ENCODE data around the gene GAS7. TPM values are rescaled to one million over a fixed set of nuclear protein-coding genes. Genes with fewer than 3 reads are reported as not detected.

GAS7 gene
- total RNA-seq, 2 experiments from 2014 or later: 1.6 to 2.1 TPM

DNA sequence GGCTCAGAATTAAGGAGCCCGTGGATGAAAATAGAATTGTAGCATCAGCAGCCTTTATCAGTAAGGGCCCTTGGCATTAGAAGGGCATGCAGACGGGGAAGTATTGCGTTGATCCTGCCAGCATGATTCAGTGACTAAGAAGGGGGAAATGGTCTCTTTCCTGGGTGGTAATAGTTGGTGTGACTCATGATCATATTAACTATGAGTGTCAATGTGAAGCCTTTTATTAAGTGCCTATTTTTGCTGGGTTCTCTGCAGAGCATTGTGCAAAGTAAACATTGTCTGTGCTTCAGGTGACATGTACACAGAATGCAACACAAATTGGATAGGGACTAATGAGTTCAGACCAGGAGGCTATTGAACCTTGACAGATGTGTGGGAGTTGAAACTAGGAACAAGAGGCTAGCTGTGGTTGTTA is 317.8 kb downstream of the GAS7 start:
- TF ChIP-seq, protein P1, sequence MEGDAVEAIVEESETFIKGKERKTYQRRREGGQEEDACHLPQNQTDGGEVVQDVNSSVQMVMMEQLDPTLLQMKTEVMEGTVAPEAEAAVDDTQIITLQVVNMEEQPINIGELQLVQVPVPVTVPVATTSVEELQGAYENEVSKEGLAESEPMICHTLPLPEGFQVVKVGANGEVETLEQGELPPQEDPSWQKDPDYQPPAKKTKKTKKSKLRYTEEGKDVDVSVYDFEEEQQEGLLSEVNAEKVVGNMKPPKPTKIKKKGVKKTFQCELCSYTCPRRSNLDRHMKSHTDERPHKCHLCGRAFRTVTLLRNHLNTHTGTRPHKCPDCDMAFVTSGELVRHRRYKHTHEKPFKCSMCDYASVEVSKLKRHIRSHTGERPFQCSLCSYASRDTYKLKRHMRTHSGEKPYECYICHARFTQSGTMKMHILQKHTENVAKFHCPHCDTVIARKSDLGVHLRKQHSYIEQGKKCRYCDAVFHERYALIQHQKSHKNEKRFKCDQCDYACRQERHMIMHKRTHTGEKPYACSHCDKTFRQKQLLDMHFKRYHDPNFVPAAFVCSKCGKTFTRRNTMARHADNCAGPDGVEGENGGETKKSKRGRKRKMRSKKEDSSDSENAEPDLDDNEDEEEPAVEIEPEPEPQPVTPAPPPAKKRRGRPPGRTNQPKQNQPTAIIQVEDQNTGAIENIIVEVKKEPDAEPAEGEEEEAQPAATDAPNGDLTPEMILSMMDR (IDR thresholded peaks at IDR 0.05): no peak
- ATAC-seq (no peak), DNase-seq (no peak)
- Mint-ChIP-seq H3K27ac (no peak overlapping the region), H3K36me3 (ENCODE audit: low read depth) (no peaks in the 10 kb centered on the region), H3K4me3 (no peak overlapping the region), H3K9me3 (peaks cover 15% of the 10 kb centered on the region), H3K27me3 (no peaks in the 10 kb centered on the region), H3K4me1 (ENCODE audit: low read depth) (no peaks in the 10 kb centered on the region)
- intact Hi-C loops (cut with micrococcal nuclease): no loop called here
- ChIA-PET POLR2A (no interaction called here), CTCF (no interaction called here)

DNA sequence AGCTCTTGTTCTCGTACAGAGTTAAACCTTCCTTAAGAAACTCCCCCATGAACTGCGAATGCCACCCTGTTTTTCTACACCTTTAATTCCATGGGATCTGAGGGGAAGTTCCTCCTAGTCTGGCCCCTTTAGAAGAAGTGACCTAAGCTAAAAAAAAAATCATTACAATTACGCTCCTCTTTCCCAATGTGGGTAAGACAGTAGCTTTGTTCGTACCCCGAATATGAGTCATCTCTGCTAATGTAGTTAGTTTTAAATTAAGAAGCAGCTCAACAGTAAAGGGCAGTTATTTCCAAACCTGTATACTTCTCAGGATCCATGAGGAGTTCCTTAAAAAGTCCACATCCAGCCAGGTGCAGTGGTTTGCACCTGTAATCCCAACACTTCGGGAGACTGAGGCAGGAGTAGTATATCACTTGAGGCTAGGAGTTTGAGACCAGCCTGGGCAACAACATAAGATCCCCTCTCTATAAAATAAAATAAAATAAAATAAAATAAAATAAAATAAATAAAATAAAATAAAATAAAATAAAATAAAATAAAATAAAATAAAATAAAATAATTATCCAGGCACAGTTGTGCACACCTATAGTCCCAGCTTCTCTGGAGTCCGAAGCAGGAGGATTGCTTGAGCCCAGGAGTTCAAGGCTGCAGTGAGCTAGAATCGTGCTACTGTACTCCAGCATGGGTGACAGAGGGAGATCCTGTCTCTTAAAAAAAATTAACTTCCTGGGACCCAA is 319.4 kb downstream of the GAS7 start:
- intact Hi-C loops (cut with micrococcal nuclease): no loop called here
- no peaks in the 10 kb centered on the region for H3K36me3 Mint-ChIP-seq (ENCODE audit: low read depth)
- TF ChIP-seq, protein P1 (IDR thresholded peaks at IDR 0.05): no peak
- no peaks in the 10 kb centered on the region for H3K27me3 Mint-ChIP-seq
- no peak overlapping the region for H3K4me3 Mint-ChIP-seq
- no peak overlapping the region for H3K27ac Mint-ChIP-seq
- POLR2A ChIA-PET: no interaction called here
- H3K4me1 Mint-ChIP-seq (ENCODE audit: low read depth): no peaks in the 10 kb centered on the region
- peaks cover 15% of the 10 kb centered on the region for H3K9me3 Mint-ChIP-seq
- DNase-seq (no peak), ATAC-seq (no peak)
- CTCF ChIA-PET: interaction anchor here (0.6 to 1.4 kb wide), 2 partner anchors 11 to 150 kb away, joined by 3 read pairs; no protein-coding TSS in a partner anchor

DNA sequence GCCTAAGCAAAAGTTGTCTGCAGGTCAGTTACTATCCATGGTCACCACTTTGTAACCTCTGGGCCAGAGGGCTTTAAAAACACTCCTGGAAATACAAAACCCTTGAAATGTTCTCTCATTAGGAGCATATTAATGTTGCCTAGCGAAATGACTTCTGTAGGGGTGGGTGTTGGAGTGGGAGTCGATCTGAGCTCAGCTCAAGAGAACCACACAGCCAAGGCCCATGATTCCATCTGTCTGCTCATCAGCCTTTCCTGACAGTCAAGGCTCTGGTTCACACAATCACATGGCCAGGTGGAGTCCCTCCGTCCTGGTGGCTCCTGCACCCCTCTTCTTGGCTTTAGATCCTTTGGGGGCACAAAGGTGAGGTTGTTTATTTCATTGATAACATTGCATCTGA is 320.1 kb downstream of the GAS7 start:
- H3K4me3 Mint-ChIP-seq: no peak overlapping the region
- H3K4me1 Mint-ChIP-seq (ENCODE audit: low read depth): no peaks in the 10 kb centered on the region
- DNase-seq (no peak), ATAC-seq (no peak)
- H3K27ac Mint-ChIP-seq: no peak overlapping the region
- TF ChIP-seq, protein P1 (IDR thresholded peaks at IDR 0.05): no peak
- no peaks in the 10 kb centered on the region for H3K36me3 Mint-ChIP-seq (ENCODE audit: low read depth)
- H3K9me3 Mint-ChIP-seq: peaks cover 12% of the 10 kb centered on the region
- H3K27me3 Mint-ChIP-seq: no peaks in the 10 kb centered on the region
- POLR2A ChIA-PET: no interaction called here
- intact Hi-C loops (cut with micrococcal nuclease): no loop called here
- CTCF ChIA-PET: interaction anchor here (0.6 to 1.4 kb wide), 2 partner anchors 12 to 150 kb away, joined by 3 read pairs; no protein-coding TSS in a partner anchor

DNA sequence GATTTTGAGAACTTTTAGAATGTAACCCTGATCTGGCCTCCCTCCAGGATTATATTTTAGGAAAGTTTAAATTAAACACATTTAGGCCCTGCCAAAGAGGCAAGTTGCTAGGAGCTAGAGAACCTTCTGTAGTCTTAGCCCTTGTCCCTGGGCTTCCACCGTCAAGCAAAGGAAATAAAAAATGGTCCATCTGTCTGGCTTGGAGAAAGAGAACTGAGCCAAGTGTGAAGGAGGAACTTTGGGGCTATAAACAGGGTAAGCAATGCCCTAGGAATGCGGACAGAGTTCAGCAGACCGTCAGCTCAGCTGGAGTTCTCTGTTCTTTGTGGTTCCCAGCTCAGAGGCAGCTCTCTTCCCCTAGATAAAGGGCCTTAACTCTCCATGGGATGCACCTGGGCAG is 323.0 kb downstream of the GAS7 start:
- ATAC-seq: no peak
- no peak for DNase-seq
- intact Hi-C loops (cut with micrococcal nuclease): no loop called here
- H3K4me1 Mint-ChIP-seq (ENCODE audit: low read depth): no peaks in the 10 kb centered on the region
- no peak overlapping the region for H3K27ac Mint-ChIP-seq
- ChIA-PET CTCF (no interaction called here), POLR2A (interaction anchor here (0.5 kb wide), 1 partner anchor 916 kb away, joined by 3 read pairs; no protein-coding TSS in a partner anchor)
- TF ChIP-seq, protein P1 (IDR thresholded peaks at IDR 0.05): no peak
- no peak overlapping the region for H3K4me3 Mint-ChIP-seq
- peaks cover 3% of the 10 kb centered on the region for H3K27me3 Mint-ChIP-seq
- H3K36me3 Mint-ChIP-seq (ENCODE audit: low read depth): no peaks in the 10 kb centered on the region
- H3K9me3 Mint-ChIP-seq: no peaks in the 10 kb centered on the region

DNA sequence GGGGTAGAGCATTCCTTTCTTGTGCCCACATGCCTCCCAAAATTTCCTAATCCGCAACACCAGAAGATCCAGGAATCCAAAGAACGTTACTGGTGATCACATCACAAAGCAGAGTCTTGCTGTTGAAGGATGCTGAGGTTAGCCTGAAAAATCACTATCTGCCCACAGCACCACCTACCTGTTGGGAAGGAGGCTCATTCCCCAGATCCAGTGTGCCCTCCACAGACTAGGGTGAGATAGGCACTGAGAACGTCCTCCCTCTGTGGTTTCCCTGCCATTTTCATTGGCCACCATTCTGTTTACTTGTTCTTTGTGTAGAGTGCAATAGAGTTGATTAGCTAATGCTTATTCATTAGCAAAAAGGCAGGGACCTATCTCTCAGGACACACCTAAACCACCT is 323.7 kb downstream of the GAS7 start:
- no peaks in the 10 kb centered on the region for H3K9me3 Mint-ChIP-seq

More for the DNA sequence above, 323.7 kb downstream of the GAS7 start:
- no peaks in the 10 kb centered on the region for H3K4me1 Mint-ChIP-seq (ENCODE audit: low read depth)
- POLR2A ChIA-PET: no interaction called here
- CTCF ChIA-PET: no interaction called here
- no peak overlapping the region for H3K4me3 Mint-ChIP-seq
- H3K27ac Mint-ChIP-seq: no peak overlapping the region
- no peaks in the 10 kb centered on the region for H3K36me3 Mint-ChIP-seq (ENCODE audit: low read depth)
- ATAC-seq (no peak), DNase-seq (no peak)
- peaks cover 3% of the 10 kb centered on the region for H3K27me3 Mint-ChIP-seq
- intact Hi-C loops (cut with micrococcal nuclease): no loop called here
- TF ChIP-seq, protein P1 (IDR thresholded peaks at IDR 0.05): no peak
